Hepatocyte (in vitro differentiated cells): ENCODE results near the gene CDK14.

Experiments used
- EZH2 ChIP-seq: fragments of 200-600 bp; sonication (generic); IDR thresholded peaks from 2 replicates; pipeline ENCODE4 v1.6.1; 2016; ENCODE audit warnings: antibody characterized with exemption, mild to moderate bottlenecking, borderline replicate concordance
- TF ChIP-seq, protein P1 (sequence below): fragments of 200-600 bp; sonication (generic); IDR thresholded peaks from 2 replicates; pipeline ENCODE4 v1.5.1; 2016; ENCODE audit warnings: antibody characterized with exemption, mild to moderate bottlenecking; ENCODE audit not compliant: poor library complexity

DNA sequence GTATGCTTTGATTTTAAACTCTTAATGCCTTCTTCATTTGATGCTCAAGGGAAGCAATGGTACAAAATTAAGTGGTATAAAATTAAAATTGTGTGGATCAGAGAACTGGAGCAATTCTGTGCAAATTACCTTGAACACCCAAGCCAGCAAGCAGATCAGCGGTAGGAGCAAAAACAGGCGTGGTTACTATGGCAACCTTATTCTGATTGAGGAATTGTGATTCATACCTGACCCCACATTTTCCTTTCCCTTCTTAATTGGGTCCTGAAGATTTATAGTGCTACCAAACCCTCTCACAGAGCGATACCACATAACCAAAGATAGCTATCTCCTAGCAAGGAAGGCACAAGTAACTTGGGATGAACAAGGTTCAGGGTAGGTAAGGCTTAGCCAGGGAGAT is 595.6 kb downstream of the CDK14 start:
- TF ChIP-seq, protein P1, sequence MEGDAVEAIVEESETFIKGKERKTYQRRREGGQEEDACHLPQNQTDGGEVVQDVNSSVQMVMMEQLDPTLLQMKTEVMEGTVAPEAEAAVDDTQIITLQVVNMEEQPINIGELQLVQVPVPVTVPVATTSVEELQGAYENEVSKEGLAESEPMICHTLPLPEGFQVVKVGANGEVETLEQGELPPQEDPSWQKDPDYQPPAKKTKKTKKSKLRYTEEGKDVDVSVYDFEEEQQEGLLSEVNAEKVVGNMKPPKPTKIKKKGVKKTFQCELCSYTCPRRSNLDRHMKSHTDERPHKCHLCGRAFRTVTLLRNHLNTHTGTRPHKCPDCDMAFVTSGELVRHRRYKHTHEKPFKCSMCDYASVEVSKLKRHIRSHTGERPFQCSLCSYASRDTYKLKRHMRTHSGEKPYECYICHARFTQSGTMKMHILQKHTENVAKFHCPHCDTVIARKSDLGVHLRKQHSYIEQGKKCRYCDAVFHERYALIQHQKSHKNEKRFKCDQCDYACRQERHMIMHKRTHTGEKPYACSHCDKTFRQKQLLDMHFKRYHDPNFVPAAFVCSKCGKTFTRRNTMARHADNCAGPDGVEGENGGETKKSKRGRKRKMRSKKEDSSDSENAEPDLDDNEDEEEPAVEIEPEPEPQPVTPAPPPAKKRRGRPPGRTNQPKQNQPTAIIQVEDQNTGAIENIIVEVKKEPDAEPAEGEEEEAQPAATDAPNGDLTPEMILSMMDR = no peak
- no peak for TF ChIP-seq EZH2
